Upper lobe of left lung (tissue), 4 donors: ENCODE data around the gene GCLM.
A peak's percentile ranks its signal among the peaks of the same experiment; 100 is the strongest.
"Not testable (repeated sequence)": the region's sequence is repeated elsewhere in the genome, so short reads cannot be mapped to it uniquely, and the experiment has no call there.

Source experiments
- POLR2A ChIP-seq, 4 donors: fragments of 450-650 bp; IDR thresholded peaks; one replicate each; pipeline ENCODE4 v1.5.1; 2016 to 2017; ENCODE audit warnings: antibody characterized with exemption in 4 of 4, mild to moderate bottlenecking in 2 of 4
- POLR2AphosphoS5 ChIP-seq, 2 donors: sonication (generic); formaldehyde crosslinking; IDR thresholded peaks; one replicate each; pipeline ENCODE4 v1.5.1; 2017; ENCODE audit warnings: antibody characterized with exemption in 2 of 2
- TF ChIP-seq, protein P1 (sequence below), 6 experiments: fragments of 450-650 bp in 4 of 6; fragments of 200-600 bp in 2 of 6; sonication (generic) in 2 of 6; IDR thresholded peaks; one replicate each; pipeline ENCODE4 v1.5.1; 2016 to 2019; ENCODE audit warnings: antibody characterized with exemption in 6 of 6

DNA sequence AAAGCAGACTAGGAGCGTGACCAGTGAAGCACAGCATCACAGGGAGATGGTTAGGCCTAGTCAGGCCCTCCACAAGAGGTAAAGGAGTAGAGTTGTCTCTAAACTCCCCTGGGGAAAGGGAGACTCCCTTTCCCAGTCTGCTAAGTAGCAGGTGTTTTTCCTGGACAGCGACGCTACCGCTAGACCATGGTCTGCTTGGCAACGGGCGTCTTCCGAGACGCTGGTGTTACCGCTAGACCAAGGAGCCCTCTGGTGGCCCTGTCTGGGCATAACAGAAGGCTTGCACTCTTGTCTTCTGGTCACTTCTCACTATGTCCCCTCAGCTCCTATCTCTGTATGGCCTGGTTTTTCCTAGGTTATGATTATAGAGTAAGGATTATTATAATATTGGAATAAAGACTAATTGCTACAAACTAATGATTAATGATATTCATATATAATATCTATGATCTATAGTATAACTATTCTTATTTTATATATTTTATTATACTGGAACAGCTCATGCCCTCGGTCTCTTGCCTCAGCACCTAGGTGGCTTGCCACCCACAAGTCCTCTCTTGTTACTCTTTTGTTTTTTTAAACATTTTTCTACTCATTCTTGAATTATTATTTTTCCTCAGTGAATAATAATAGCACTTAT lies 58.4 kb downstream of the GCLM start:
- TF ChIP-seq POLR2AphosphoS5, POLR2A (IDR thresholded peaks at IDR 0.05): not testable (repeated sequence)
- TF ChIP-seq, protein P1, sequence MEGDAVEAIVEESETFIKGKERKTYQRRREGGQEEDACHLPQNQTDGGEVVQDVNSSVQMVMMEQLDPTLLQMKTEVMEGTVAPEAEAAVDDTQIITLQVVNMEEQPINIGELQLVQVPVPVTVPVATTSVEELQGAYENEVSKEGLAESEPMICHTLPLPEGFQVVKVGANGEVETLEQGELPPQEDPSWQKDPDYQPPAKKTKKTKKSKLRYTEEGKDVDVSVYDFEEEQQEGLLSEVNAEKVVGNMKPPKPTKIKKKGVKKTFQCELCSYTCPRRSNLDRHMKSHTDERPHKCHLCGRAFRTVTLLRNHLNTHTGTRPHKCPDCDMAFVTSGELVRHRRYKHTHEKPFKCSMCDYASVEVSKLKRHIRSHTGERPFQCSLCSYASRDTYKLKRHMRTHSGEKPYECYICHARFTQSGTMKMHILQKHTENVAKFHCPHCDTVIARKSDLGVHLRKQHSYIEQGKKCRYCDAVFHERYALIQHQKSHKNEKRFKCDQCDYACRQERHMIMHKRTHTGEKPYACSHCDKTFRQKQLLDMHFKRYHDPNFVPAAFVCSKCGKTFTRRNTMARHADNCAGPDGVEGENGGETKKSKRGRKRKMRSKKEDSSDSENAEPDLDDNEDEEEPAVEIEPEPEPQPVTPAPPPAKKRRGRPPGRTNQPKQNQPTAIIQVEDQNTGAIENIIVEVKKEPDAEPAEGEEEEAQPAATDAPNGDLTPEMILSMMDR (IDR thresholded peaks at IDR 0.05), result peak; percentile 20 to 79 (median 60)
